Activated T-cell treated with anti-CD3 and anti-CD28 coated beads for 1 hour (primary cell): Measurements from ENCODE around the gene ATP2B3.

Source experiments
- DNase-seq: peaks from one replicate; pipeline ENCODE4 v3.0.0-alpha.2; 2020; ENCODE audit warnings: low read depth

The ATP2B3 gene

DNA sequence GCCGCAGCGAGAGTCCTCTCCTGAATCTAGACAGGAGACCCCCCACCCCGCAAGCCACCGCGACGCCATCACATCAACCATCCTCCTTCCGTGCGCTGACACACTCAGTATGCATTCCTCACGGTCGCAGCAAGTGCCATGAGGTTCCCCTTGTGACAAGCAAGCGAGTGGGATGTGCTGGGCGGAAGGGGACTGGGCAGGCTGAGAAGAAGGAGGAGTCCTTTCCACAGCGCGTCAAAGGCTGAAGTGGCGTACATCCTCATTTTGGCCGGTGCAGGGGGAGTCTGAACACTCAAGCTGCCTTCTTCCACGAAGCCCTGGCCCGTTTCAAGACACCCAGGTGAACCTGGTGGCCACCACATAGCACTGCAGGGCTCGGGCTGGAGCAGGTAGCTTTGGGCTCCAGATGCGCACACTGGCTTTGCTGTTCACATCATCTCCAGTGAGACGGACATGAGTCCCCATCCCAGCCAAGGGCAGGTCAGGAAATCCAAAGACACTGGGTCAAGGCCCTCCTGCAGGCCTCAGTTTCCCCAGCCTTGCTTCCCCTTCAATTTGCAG lies 51.1 kb downstream of the ATP2B3 start:
- no peak for DNase-seq

DNA sequence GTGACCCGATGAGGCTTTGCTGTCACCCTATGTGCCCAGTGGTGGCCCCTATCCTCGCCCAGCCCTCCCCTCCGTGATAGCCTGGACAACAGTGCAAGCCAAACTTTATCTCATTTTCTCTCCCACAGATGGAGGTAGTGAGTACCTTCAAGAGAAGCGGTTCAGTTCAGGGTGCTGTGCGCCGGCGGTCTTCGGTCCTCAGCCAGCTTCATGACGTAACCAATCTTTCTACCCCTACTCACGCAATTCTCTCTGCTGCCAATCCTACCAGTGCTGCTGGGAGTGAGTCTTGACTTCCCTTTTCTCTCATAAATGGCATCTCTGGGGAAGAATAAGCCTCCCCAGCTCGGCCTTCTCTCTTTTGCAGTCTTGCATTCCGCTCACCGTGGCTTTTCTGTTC lies 52.0 kb downstream of the ATP2B3 start:
- no peak for DNase-seq

DNA sequence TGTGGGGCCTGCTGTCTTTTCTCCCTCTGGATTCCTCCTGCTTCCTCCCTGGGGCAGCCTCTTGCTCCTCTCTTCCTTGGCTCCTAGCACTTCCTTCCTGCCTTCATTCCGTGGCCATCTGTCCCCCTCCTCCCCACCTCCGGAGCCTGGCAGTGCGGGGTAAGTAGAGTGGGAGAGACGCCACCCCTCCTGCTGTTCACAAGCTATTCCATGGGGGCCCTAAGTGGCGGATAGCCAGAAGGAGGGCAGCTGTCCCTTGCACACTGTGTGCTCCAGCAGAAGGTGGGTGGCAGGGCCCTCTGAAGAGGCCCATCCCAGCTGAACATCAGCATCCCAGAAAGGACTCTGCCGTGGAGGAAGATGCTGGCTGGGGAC lies 54.1 kb downstream of the ATP2B3 start:
- no peak for DNase-seq

DNA sequence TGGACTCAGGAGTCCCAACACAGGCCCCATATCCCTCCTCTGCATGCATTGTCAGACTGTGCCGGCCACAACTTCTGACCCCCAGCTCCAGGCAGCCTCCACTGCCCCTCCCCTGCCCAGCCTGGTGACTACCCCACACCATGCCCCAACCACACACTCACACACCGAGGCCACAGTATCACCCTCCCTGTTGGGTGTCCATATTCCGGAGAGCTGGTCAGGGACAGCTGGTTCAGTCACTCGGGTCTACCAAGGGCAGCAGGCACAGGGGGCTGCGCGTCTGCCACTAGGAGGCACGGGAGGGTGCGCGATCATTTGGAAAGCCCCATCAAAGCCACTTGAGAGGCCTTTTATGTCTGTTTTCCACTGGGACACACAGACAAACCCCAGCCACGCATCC lies 55.2 kb downstream of the ATP2B3 start:
- DNase-seq, result no peak

DNA sequence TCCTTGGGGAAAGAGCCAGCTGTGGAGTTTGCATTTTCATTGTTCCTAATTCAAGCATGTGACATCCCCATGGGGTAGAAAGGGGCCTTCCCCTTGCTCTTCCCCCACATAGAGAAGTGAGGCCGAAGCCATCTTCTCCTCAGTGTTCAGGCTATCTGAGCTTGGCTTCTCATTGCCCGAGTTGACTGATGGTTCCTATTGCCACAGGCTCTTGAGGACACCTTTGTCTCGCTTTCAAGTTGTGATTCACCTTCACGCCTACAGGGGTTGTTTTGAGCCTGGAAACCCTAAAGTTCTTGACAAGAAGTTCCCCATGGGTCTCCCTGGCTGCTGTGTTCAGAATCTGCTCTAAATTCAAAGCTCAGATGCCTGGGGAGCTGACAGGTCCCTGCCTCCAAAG lies 56.5 kb downstream of the ATP2B3 start:
- DNase-seq, result no peak

DNA sequence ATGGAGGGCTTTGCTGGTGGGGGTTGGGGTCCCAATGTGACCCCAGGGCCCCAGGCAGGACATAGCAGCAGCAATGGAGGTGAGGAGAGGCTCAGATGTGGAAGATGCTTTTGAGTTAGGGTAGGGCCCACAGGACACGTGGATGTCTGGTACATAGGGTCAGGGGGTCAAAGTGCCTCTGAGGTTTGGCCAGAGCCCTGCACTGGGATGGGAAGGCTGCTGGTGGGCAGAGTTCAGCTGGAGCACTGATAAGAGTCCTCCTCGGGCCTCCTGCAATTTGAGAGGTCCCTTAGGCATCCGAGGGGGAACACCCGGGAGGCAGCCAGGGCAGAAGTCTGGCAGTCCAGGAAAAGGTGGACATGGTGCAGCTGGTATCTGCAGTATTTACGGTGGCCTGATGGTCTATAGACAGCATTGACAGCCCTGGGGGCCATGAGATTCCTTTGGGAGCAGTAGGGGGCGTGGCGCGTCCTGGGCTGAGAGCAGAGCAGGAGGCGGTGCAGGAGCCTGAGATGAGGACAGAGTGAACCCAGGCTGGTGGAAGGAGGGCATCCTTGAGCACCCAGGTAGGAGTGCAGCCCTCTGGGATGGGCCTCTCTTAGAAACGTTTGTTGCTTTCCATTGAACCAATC lies 58.9 kb downstream of the ATP2B3 start:
- DNase-seq, result no peak

DNA sequence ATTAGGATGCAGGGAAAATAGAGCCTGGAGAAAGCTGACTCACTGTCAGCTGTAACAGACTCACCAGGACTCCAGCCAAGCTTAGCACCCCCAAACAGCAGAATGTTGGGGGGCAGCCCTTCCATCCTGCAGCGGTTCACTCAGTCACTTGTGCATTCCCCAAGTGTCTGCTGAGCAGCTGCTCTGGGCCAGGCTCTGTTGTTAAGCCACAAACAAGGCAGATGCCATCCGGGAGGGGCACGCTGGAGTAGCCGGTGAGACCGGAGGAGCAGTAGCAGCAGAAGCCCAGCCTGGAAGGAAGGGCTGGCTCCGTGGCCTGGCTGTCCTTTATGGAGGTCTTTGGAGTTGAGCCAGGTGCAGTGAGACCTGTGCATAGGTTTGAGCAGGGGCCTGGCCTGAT lies 59.5 kb downstream of the ATP2B3 start:
- no peak for DNase-seq

DNA sequence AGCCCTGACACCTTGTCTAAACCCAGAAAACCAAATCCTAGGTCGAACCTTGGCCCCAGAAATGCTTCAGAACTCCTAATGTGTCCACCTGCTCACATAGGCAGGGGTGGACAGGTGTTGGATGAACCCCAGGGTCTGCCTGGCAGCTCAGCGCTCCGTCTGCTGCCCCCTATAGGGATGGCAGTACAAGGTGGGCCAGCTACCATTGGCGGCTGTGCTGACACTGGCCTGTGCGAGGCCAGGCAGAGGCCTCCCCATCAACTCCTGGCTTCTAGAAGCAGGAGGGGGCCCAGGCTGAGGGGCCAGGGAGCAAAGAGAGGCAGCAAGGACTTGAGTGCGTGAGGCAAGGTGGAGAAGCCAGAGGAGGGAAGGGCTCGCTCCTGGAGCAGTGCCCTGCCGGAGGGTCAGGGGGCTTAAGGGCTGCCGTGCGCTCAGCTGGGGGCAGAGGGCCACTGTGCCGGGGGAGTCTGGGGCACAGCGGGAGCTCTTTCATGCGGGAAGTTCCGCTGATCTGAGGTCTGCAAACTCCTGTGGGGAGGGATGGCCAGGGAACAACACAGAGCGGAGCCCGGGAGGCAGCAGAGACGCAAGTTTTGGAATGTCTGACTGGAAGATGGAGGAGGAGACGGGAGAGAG lies 60.9 kb downstream of the ATP2B3 start:
- DNase-seq, result no peak

DNA sequence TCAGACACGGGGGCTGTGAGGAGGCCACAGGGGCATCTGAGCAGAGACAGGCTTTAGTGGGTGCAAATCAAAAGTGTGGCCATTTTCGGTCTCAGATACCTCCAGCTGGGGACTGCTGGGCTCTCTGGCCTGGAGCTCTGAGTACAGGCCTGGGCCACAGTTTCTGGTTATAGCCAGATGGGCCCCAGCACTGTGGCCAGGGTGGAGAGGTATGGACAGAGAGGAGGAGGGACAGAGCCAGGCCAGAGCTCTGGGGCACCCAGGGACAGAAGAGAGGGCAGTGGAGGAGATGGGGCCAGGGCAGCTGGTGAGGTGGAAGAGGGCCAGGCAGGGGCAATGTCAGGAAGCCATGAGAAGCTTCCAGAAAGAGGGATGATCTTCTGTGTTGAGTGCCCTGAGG lies 61.4 kb downstream of the ATP2B3 start:
- no peak for DNase-seq

DNA sequence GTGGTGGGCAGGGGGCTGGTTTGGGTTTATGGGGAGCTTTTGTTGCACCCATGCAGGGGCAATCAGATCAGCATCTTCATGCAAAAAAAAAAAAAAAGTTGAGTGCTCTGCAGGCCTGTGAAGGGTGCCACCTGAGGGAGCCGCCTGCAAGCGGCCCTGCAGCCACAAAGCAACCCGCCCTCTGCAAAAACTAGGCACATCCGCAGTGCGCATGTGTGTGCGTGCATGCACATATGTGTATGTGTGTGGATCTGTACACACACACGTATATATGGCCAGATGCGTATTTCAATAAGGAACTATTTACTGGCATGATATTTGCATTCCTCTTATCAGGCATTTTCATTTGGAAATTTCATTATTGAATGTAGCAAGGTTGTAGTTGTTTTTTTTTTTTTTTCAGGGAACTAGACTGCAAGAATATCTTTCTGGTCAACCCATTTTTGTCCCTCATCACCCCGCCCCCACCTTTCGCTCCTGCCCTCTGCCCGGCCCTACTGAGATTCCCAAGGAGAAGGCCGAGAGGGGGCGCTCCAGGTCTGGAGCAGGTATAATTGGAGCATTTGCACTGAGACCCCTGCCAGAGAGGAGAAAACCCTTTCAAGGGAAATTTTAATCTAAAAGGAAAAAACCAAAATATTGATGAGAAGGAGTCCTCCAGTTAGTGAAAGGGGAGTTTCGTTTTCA lies 63.4 kb downstream of the ATP2B3 start:
- no peak for DNase-seq

DNA sequence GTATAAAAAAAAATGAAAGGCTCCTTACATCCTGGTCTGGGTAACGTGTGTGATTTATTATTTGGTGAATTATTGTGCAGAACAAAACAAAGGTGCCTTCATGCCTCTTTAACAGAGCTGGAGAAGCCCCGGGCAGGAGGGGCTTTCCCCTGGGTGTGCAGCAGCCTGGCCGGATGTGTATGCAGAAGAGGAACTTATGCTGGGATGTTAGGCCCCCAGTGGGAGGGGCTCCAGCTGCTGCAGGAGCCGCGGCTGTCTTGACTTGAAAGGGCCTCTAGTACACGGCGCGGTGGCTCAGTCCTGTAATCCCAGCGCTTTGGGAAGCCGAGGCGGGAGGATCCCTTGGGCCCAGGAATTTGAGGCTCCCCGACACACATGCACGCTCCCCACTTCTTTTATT lies 65.5 kb downstream of the ATP2B3 start:
- peak; percentile 40 for DNase-seq

DNA sequence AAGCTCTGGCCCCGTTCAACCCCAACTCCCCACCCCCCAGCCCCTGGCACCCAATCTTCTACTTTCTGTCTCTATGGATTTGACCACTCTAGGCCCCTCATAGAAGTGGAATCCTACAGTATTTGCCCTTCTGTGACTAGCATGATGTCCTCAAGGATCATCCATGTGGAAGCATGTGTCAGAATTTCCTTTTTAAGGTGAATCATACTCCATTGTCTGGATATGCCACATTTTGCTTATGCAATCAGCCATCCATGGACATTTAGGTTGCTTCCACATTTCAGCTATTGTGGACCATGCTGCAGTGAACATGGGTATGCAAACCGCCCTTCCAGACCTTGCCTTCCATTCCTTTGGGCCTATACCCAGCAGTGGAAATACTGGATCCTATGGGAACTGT lies 66.0 kb downstream of the ATP2B3 start:
- DNase-seq, result no peak

DNA sequence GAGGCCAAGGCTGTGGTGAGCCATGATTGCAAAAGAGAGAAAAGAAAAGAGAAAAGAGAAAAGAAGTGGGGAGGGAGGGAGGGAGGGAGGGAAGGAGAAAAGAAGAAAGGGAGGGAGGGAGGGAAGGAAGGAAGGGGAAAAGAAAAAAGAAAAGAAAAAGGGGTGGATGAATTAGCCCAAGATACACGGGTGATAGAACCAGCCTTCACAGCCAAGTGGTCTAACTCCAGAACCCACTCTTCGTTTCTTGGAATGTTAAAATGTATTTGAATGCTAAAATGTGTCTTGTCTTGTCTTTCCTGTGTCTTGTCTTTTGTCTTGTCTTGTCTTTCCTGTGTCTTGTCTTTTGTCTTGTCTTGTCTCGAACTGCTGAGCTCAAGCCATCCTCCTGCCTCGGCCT lies 68.4 kb downstream of the ATP2B3 start:
- DNase-seq, result no peak

DNA sequence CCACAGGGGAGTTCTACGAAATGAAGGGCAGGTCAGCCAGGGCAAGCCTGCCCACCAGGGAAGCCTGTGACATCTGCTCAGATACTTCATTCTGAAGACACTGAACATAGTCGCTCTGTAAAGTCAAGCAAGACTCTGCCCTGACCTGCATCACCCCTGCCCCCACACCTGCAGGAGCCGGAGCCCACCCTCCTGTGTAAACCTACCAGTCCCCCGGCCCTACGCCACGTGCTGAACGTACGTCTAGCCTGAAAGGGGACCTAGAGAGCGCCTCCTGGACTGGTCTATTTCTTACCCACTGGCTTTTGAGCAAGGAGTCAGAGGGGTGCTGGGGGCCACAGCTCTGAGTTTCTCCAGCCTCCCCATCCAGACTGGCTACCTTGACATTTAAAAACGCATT lies 69.9 kb downstream of the ATP2B3 start:
- no peak for DNase-seq

DNA sequence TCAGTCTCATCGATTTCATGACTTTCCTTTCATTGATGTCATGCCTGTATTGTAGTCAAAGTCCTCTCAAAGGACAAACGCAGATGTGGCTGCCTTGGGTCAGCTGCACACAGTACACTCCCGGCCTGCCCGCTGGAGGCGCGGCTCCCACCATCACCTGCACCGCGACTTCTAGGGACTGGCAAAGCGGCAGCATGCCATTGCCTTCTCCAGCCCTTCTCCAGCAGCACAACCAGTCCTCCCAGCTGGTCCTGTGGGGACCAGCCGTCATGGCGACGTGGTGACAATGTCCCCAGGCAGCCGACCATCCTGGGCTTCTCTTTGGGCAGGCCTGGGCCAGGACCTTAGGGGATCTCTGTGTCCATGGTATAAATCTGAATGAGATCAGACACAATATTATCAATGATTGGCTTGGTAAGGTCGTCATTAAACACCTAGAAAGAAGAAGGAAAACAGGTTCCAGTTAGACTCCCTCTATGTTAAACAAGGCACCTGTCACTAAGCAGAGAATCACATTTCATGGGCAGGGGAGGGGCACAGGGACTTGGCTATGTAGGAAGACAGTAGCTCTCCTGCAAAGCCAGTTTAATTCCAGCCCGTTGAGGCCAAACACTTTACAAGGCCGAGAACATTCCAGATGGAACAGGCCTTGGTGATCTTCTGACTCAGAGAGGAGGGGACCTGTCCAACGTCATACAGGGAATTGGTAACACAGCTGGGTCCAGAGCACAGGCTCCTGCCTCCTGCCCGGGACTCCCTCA lies 70.8 kb downstream of the ATP2B3 start:
- DNase-seq, result no peak

DNA sequence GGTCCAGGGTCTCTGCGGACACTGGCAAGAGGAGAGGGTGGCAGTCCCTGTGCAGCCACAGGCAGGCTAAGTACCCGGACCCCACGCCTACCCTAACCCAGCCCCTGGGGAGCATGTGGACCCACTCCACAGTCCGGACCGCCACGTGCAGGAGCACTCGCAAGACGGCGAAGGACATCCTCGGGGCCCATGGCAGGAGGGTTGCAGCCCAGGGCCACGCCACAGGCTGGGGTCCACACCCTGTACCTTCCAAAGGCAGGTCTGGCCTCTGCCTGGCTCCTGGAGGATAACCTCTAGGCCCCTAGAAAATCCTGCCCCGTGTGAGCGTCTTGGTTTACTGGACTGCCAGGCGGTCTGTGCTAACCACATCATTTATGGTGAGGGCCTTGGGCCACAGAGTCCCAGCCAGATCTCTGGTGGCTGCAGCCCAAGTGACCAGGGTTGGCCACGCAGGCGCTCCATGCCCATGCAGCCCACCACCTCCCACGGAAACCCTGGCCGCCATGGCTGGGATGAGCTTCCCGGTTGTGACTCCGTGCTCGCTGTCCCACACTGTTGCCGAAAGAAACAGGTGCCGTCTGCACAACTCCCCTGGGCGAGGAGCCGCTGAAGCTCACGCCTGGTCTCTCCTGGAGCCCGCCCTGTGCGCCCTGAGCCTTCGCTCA lies 71.5 kb downstream of the ATP2B3 start:
- DNase-seq, result no peak

DNA sequence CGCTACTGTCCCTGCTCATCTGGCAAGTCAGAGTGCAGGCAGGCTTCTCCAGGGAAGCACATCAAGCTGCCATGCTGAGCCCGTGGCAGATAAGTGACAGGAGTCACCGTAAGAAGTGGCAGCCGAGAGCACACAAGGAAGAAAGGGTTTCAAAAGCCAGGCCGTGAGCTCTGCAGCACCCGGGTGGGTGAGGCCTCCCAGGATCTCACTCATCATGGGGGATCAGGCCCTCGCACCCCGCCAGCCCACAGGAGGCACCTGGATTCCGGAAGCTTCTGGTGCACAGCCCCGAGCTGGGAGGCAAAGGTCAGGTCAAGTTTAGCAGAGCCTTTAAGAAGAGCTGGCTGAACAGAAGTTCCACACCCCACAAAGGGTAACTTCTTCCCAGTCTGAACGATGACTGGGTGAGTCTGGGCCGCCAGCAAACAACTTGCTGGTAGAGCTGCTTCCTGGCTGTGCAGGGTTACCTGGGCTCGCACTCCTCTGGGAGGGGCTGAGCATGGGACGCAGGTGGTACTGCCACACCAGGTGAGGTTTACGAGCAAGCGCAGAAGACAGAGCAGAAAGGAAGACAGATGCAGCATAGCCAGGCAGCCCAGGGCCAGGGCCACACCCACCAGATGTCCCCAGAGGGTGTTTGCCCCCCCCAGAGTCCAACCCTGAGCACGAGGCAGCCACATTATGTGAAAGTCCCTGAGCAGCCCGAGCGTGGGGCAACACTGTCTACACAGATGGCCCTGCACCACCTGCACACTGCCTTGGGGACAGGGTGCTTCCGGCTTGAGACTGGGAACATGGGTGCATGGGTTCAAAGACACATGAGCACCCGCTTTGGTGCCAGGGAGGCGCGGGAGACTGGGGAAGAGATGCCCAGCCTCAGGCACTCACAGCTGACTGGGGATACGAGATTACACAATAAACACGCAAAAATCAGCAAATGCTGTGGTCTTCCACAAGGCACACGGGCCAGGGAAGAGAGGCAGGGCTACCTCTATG lies 73.8 kb downstream of the ATP2B3 start:
- no peak for DNase-seq

DNA sequence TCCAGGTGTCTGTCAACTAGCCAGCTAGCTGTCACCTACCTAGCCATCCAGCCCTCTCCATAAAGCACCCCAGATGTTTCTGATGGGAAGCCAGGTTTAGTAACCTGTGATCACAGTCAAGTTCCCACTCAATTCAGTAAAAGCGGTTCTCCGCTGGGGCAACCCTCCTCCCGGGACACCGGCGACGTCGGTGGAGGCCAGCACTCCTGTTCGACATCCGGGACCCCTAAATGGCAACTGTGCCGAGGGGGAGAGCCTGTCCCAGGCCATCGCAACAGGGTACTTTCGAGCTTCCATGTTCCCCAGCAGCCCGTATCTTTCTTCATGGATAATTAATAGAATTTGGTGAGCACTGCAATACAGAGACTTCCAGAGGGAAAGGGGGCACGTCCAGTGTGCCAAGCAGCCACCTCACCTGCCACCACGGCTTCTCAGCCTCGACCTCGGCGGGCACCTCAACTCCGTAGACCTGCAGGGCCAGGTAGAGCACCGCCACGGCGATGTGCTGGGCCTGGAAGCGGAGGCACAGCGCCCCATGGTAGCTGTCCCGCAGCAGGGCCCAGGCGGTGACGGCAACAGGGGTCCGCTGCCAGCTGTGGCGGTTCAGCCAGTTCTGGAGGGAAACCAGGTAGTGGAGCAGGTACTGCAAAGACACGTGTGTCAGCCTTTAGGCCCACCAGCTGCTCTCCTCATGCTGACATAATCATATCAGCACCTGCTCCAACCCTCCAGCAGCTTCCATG lies 74.8 kb downstream of the ATP2B3 start:
- no peak for DNase-seq

DNA sequence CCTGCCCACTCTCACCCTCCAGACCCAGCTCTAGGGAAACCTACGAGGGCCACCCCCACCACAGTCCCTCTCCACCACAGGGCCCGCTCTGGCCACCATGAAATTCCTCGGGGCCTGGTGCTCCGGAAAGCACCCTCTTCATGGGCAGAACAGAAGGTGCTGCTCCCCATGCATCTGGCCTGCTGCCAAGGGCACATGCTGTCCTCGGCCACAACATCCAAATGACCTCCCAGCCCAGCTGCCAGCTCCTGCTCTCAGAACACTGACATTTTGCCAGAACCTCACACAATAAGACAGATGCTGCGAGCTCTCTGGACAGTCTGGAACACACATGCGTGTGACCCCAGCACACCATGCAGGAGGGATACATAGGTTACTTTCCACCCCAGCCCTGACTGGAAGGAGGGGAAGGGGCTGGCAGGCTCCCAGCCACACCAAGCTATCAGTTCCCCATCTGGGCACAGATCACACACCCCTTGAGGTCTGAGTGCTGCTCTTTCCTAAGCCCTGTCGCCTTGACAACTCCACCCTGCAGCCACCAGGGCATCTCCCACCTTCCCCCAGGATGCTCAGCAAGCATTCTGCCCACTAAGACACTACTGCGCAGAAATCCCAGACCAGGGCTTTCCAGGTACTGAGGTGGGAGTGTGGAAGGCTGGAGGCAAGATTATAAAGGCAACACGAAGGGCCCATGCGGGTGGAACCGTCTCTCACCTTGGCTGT lies 75.7 kb downstream of the ATP2B3 start:
- no peak for DNase-seq
